Upper lobe of left lung (tissue), 4 donors: ENCODE results near the gene HIPK1.

Experiments used
- EP300 ChIP-seq, 4 donors: sonication (generic); formaldehyde crosslinking; IDR thresholded peaks; one replicate each; pipeline ENCODE4 v1.5.1; 2017; ENCODE audit warnings: antibody characterized with exemption in 4 of 4, control low read depth in 2 of 4
- TF ChIP-seq, protein P1 (sequence below), 6 experiments: fragments of 450-650 bp in 4 of 6; fragments of 200-600 bp in 2 of 6; sonication (generic) in 2 of 6; IDR thresholded peaks; one replicate each; pipeline ENCODE4 v1.5.1; 2016 to 2019; ENCODE audit warnings: antibody characterized with exemption in 6 of 6

DNA sequence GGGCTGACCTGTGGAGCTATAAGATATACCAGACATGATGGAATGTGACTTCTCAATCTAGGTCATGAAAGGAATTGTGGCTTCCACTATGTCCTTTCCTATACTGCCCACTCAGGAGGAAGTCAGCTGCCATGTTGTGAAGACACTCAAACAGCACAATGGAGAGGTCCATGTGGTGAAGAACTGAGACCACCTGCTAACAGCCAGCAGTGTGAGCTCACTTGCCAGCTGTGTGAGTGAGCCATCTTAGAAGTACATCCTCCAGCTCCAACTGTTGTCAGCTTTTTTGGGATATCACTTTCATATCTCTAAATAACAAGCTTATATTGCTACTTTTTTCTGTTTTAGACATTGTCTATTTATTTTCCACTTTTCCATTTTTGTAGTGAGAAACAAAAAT lies 79.9 kb downstream of the HIPK1 start:
- TF ChIP-seq, protein P1, sequence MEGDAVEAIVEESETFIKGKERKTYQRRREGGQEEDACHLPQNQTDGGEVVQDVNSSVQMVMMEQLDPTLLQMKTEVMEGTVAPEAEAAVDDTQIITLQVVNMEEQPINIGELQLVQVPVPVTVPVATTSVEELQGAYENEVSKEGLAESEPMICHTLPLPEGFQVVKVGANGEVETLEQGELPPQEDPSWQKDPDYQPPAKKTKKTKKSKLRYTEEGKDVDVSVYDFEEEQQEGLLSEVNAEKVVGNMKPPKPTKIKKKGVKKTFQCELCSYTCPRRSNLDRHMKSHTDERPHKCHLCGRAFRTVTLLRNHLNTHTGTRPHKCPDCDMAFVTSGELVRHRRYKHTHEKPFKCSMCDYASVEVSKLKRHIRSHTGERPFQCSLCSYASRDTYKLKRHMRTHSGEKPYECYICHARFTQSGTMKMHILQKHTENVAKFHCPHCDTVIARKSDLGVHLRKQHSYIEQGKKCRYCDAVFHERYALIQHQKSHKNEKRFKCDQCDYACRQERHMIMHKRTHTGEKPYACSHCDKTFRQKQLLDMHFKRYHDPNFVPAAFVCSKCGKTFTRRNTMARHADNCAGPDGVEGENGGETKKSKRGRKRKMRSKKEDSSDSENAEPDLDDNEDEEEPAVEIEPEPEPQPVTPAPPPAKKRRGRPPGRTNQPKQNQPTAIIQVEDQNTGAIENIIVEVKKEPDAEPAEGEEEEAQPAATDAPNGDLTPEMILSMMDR (IDR thresholded peaks at IDR 0.05) = no peak
- no peak for TF ChIP-seq EP300 (IDR thresholded peaks at IDR 0.05)
